PC-9 (cell line): ENCODE results near the gene SEC24D. TPM values are rescaled to one million over a fixed set of nuclear protein-coding genes. Genes with fewer than 3 reads are reported as not detected.

Source experiments
- BruUV-seq: library from RNA; stranded (reverse); fragments of 400-500 nt; replicated peaks from 2 replicates; lab custom pipeline; 2021; lab: Mats Ljungman, UMichigan
- CTCF ChIA-PET: fragments of 300-600 bp; sonication (Branson Sonifier 250); formaldehyde crosslinking; loops from one replicate; lab custom pipeline; 2022; ENCODE audit warnings: antibody characterized with exemption; lab: Charles Lee
- POLR2A ChIA-PET: fragments of 300-600 bp; sonication (Branson Sonifier 250); formaldehyde crosslinking; loops from one replicate; lab custom pipeline; 2022; ENCODE audit warnings: antibody characterized with exemption; ENCODE audit not compliant: unreplicated experiment; lab: Charles Lee
- DNase-seq, 2 experiments: peaks; one replicate each; pipeline versions ENCODE4 v3.0.0 to v3.0.0-alpha.2; 2015 to 2022; ENCODE audit warnings: mixed read lengths in 1 of 2
- H2AFZ ChIP-seq: fragments of 200-600 bp; sonication (generic); 2 replicates; pipeline ENCODE4 v1.8.1; 2017; ENCODE audit warnings: antibody characterized with exemption
- H3F3A ChIP-seq: fragments of 200-600 bp; sonication (generic); 2 replicates; pipeline ENCODE4 v1.8.1; 2017; ENCODE audit warnings: antibody characterized with exemption, mild to moderate bottlenecking, low read depth; ENCODE audit not compliant: insufficient read depth
- H3K27ac ChIP-seq: fragments of 200-600 bp; sonication (generic); 2 replicates; pipeline ENCODE4 v1.6.1; 2016; ENCODE audit warnings: mixed run types
- H3K27me3 ChIP-seq: fragments of 200-600 bp; sonication (generic); 2 replicates; pipeline ENCODE4 v1.6.1; 2016; ENCODE audit warnings: low read depth, mixed run types; ENCODE audit not compliant: insufficient read depth
- H3K36me3 ChIP-seq: fragments of 200-600 bp; sonication (generic); 2 replicates; pipeline ENCODE4 v1.6.1; 2016; ENCODE audit warnings: low read depth, mixed run types
- H3K4me1 ChIP-seq: fragments of 200-600 bp; sonication (generic); replicated peaks from 2 replicates; pipeline ENCODE4 v1.6.1; 2016; ENCODE audit warnings: mixed run types; ENCODE audit not compliant: insufficient read depth
- H3K4me2 ChIP-seq: fragments of 200-600 bp; sonication (generic); 2 replicates; pipeline ENCODE4 v1.6.1; 2017; ENCODE audit warnings: mixed run types
- H3K4me3 ChIP-seq: fragments of 200-600 bp; sonication (generic); 2 replicates; pipeline ENCODE4 v1.6.1; 2016; ENCODE audit warnings: mixed run types
- H3K79me2 ChIP-seq: fragments of 200-600 bp; sonication (generic); 2 replicates; pipeline ENCODE4 v1.6.1; 2017; ENCODE audit warnings: low read depth, mixed run types
- H3K9me2 ChIP-seq: fragments of 200-600 bp; sonication (generic); 2 replicates; pipeline ENCODE4 v1.8.1; 2017; ENCODE audit warnings: mild to moderate bottlenecking; ENCODE audit not compliant: insufficient read depth
- H3K9me3 ChIP-seq: fragments of 200-600 bp; sonication (generic); 2 replicates; pipeline ENCODE4 v1.8.1; 2016; ENCODE audit warnings: low read depth; ENCODE audit not compliant: insufficient read depth
- H4K20me1 ChIP-seq: fragments of 200-600 bp; sonication (generic); 2 replicates; pipeline ENCODE4 v1.8.1; 2017; ENCODE audit not compliant: insufficient read depth
- EZH2 ChIP-seq: fragments of 200-600 bp; sonication (generic); IDR thresholded peaks from 2 replicates; pipeline ENCODE4 v1.8.0; 2017; ENCODE audit warnings: antibody characterized with exemption, low read depth
- intact Hi-C: fragments of 100-400 bp; cut with micrococcal nuclease; formaldehyde crosslinking; loops from one replicate; pipeline ENCODE4 v1.10.0; 2022; ENCODE audit not compliant: unreplicated experiment
- total RNA-seq: library from RNA; stranded (reverse); gene quantifications from 2 replicates; pipeline ENCODE4 v1.2.3, GENCODE V29; 2021
- TF ChIP-seq, protein P1 (sequence below): fragments of 200-600 bp; sonication (generic); conservative IDR thresholded peaks from 2 replicates; pipeline ENCODE4 v1.6.1; 2017; ENCODE audit warnings: mixed run types, antibody characterized with exemption, mild to moderate bottlenecking, moderate library complexity

The SEC24D gene
- total RNA-seq, 1 experiment from 2014 or later, result 17.3 TPM

DNA sequence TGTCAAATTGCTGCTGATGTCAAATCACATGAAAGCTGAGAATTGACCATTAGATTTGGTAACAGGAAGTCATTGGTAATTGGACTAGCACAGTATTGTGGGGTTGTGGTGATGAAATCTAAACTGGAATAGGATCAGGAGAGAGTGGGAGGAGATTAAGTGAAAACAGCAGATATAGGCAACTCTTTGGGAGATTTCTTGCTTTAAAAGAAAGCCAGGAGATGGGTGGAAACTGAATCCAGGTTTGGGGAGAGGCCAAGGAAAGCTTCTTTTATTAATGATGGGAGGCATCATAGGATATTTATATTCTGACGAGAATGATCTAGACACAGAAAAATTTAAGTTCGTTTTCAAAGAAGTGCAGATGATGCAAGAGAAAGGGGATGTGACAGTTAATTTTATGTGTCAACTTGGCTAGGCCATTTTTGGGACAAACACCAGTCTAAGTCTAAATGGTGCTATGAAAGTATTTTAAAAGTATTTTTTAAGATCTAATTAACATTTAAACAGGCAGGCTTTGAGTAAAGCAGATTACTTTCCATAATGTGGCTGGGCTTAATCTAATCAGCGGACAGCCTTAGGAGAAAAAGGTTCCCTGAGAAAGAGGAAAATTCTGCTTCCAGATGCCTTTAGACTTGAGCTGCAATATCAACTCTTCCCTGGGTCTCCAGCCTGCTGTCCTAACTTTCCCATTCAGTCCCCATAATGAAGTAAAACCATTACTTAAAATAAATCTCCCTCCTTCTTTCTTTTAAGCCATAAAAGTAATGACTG is 24.7 kb downstream of the SEC24D start:
- H3K4me3 ChIP-seq, result no peak overlapping the region
- H3K36me3 ChIP-seq, result no peaks in the 10 kb centered on the region
- ChIA-PET POLR2A (no interaction called here), CTCF (no interaction called here)
- intact Hi-C loops, result no loop called here
- no peaks in the 10 kb centered on the region for H3K9me3 ChIP-seq
- H3K9me2 ChIP-seq, result no peaks in the 10 kb centered on the region
- TF ChIP-seq EZH2, result no peak
- TF ChIP-seq, protein P1, sequence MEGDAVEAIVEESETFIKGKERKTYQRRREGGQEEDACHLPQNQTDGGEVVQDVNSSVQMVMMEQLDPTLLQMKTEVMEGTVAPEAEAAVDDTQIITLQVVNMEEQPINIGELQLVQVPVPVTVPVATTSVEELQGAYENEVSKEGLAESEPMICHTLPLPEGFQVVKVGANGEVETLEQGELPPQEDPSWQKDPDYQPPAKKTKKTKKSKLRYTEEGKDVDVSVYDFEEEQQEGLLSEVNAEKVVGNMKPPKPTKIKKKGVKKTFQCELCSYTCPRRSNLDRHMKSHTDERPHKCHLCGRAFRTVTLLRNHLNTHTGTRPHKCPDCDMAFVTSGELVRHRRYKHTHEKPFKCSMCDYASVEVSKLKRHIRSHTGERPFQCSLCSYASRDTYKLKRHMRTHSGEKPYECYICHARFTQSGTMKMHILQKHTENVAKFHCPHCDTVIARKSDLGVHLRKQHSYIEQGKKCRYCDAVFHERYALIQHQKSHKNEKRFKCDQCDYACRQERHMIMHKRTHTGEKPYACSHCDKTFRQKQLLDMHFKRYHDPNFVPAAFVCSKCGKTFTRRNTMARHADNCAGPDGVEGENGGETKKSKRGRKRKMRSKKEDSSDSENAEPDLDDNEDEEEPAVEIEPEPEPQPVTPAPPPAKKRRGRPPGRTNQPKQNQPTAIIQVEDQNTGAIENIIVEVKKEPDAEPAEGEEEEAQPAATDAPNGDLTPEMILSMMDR, result no peak
- no peak overlapping the region for H3K27ac ChIP-seq
- H4K20me1 ChIP-seq, result no peaks in the 10 kb centered on the region
- H3K79me2 ChIP-seq, result no peaks in the 10 kb centered on the region
- DNase-seq, result no peak
- H3K4me2 ChIP-seq, result no peak overlapping the region
- no peaks in the 10 kb centered on the region for H3F3A ChIP-seq
- no peaks in the 10 kb centered on the region for H3K4me1 ChIP-seq
- no peaks in the 10 kb centered on the region for H3K27me3 ChIP-seq
- BruUV-seq, result no TSS peak
- no peak overlapping the region for H2AFZ ChIP-seq

DNA sequence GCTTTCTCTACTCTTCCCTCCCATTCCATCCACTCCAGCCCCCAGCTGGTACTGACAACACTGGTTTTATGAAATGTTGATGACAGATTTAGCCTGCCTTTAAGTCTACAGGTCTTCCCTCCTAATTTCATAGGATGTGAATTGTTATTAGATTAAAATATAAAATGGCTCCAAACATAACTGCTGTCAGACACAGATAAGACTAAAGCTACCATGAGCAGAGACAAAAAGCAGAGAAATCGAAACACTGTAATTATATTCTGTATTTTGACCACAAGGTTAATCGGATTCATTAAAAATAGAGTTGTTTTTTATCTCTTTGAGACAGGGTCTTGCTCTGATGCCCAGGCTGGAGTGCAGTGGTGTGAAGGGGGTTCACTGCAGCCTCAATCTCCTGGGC is 28.3 kb downstream of the SEC24D start:
- DNase-seq, result no peak
- Histone ChIP-seq H3K27me3 (no peaks in the 10 kb centered on the region), H3F3A (no peaks in the 10 kb centered on the region), H3K9me3 (no peaks in the 10 kb centered on the region), H3K36me3 (no peaks in the 10 kb centered on the region), H4K20me1 (no peaks in the 10 kb centered on the region), H3K4me3 (no peak overlapping the region), H3K9me2 (no peaks in the 10 kb centered on the region), H2AFZ (no peak overlapping the region), H3K4me1 (no peaks in the 10 kb centered on the region), H3K79me2 (no peaks in the 10 kb centered on the region), H3K27ac (no peak overlapping the region), H3K4me2 (no peak overlapping the region)
- ChIA-PET POLR2A (no interaction called here), CTCF (no interaction called here)
- no TSS peak for BruUV-seq
- no peak for TF ChIP-seq EZH2
- TF ChIP-seq, protein P1, result no peak
- intact Hi-C loops, result no loop called here

DNA sequence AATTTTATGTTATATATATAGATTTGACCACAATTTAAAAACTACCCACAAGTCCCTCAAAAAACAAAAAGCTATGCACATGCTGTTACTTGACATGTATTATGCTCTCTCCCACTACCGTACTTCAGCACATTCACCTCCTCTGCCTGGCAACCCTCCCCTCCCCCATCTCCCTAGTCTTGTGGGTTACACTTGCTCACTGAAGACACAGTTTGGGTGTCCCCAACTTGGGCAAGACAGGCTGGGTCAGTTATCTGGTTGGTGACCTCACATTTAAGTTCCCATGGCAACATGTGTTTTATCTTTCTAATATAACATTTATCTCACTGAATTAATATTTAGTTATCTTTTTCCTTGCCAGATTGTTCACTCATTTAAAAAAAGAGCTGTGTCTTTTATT is 32.7 kb downstream of the SEC24D start:
- Histone ChIP-seq H3K27ac (no peak overlapping the region), H3K9me2 (no peaks in the 10 kb centered on the region), H3K36me3 (no peaks in the 10 kb centered on the region), H4K20me1 (no peaks in the 10 kb centered on the region), H3K27me3 (no peaks in the 10 kb centered on the region), H2AFZ (no peak overlapping the region), H3F3A (no peaks in the 10 kb centered on the region), H3K79me2 (no peaks in the 10 kb centered on the region), H3K4me3 (no peak overlapping the region), H3K4me2 (no peak overlapping the region), H3K4me1 (no peaks in the 10 kb centered on the region), H3K9me3 (no peaks in the 10 kb centered on the region)
- intact Hi-C loops, result no loop called here
- ChIA-PET CTCF (no interaction called here), POLR2A (no interaction called here)
- DNase-seq, result no peak
- no peak for TF ChIP-seq EZH2
- TF ChIP-seq, protein P1, result no peak
- BruUV-seq, result no TSS peak
